Cortex of kidney (tissue), 1 donor: ENCODE results near the gene CD300A.

ENCODE experiments used
- DNase-seq: peaks from one replicate; lab custom pipeline; 2025; lab: John Stamatoyannopoulos, UW

Gene CD300A

GRCh38 chr17:74466111-74466827, at the start of gene CD300A:
TSS of gene CD300A (plus strand) at chr17:74466634. CDS start at chr17:74466704, 70 bp downstream.
- no peak for DNase-seq

GRCh38 chr17:74417178-74418045, 49.0 kb upstream of the CD300A start:
- no peak for DNase-seq

- DNase-seq = no peak
These were observed 46.5 kb upstream of the CD300A start for GRCh38 chr17:74419928-74420411.

GRCh38 chr17:74424117-74424516, 42.3 kb upstream of the CD300A start:
- no peak for DNase-seq

GRCh38 chr17:74424657-74425056, 41.8 kb upstream of the CD300A start:
- DNase-seq = no peak

GRCh38 chr17:74426551-74427047, 39.8 kb upstream of the CD300A start:
- no peak for DNase-seq

GRCh38 chr17:74427048-74427762, 39.2 kb upstream of the CD300A start:
- no peak for DNase-seq

GRCh38 chr17:74427763-74428153, 38.7 kb upstream of the CD300A start:
- no peak for DNase-seq

GRCh38 chr17:74429604-74430384, 36.6 kb upstream of the CD300A start:
- DNase-seq = no peak

- DNase-seq = no peak
These were observed 36.1 kb upstream of the CD300A start for GRCh38 chr17:74430385-74430705.

- no peak for DNase-seq
These were observed 35.5 kb upstream of the CD300A start for GRCh38 chr17:74430706-74431567.

GRCh38 chr17:74431568-74432423, 34.6 kb upstream of the CD300A start, which contains the start of gene GPRC5C:
TSS of gene GPRC5C (plus strand) at chr17:74432088. CDS start at chr17:74439777, 7,689 bp downstream.
- DNase-seq = no peak

- DNase-seq = no peak
These were observed 34.1 kb upstream of the CD300A start for GRCh38 chr17:74432424-74432690.

- no peak for DNase-seq
These were observed 33.6 kb upstream of the CD300A start for GRCh38 chr17:74432766-74433391.

- no peak for DNase-seq
These were observed 32.9 kb upstream of the CD300A start for GRCh38 chr17:74433421-74434121.

- DNase-seq = no peak
These were observed 30.6 kb upstream of the CD300A start for GRCh38 chr17:74435775-74436359.

GRCh38 chr17:74437702-74438101, 28.7 kb upstream of the CD300A start:
- DNase-seq = no peak
